Right lobe of liver (tissue), 6 donors: Measurements from ENCODE around the gene FHDC1. TPM values are rescaled to one million over a fixed set of nuclear protein-coding genes. Genes with fewer than 3 reads are reported as not detected.

ENCODE experiments used
- ATAC-seq, 4 donors: fragments of 200-7000 bp; cut with Tn5 transposase; one replicate each; pipeline ENCODE4 v1.9.1; 2020; ENCODE audit warnings: mild to moderate bottlenecking in 4 of 4, moderate library complexity in 4 of 4
- DNase-seq, 3 donors: peaks; one replicate each; pipeline ENCODE4 v3.0.0-alpha.2; 2020
- H3K27ac ChIP-seq, 3 donors: fragments of 200-600 bp; one replicate each; pipeline ENCODE4 v1.8.0; 2022
- H3K27me3 ChIP-seq, 2 donors: fragments of 200-600 bp; one replicate each; pipeline ENCODE4 v1.8.0; 2022
- H3K36me3 ChIP-seq, 4 donors: fragments of 200-600 bp; sonication (generic) in 1 of 4; one replicate each; pipeline versions ENCODE4 v1.5.1 to v1.8.0; 2017 to 2022; ENCODE audit warnings: control low read depth in 1 of 4
- H3K4me1 ChIP-seq, 4 donors: fragments of 200-600 bp; sonication (generic) in 1 of 4; one replicate each; pipeline versions ENCODE4 v1.5.1 to v1.8.0; 2017 to 2022; ENCODE audit warnings: control low read depth in 1 of 4
- H3K4me3 ChIP-seq, 3 donors: fragments of 200-600 bp; one replicate each; pipeline ENCODE4 v1.8.0; 2022
- H3K9me3 ChIP-seq, 4 donors: fragments of 200-600 bp; sonication (generic) in 1 of 4; one replicate each; pipeline versions ENCODE4 v1.5.1 to v1.8.0; 2017 to 2022; ENCODE audit warnings: control low read depth in 1 of 4
- CTCF ChIP-seq, 4 donors: fragments of 200-600 bp in 3 of 4; fragments of 450-650 bp in 1 of 4; IDR thresholded peaks; one replicate each; pipeline versions ENCODE4 v1.5.1 to v1.8.0; 2016 to 2022; ENCODE audit warnings: antibody characterized with exemption in 4 of 4, mild to moderate bottlenecking in 2 of 4
- POLR2A ChIP-seq: fragments of 450-650 bp; IDR thresholded peaks from one replicate; pipeline ENCODE4 v1.6.1; 2017; ENCODE audit warnings: antibody characterized with exemption, mild to moderate bottlenecking
- WGBS: methylation state at CpG from one replicate; pipeline ENCODE4 v1.1.6; 2018; ENCODE audit warnings: low coverage, low lambda C conversion rate; ENCODE audit not compliant: insufficient coverage; ENCODE audit errors: missing lambda C conversion rate; 5-methylcytosine and 5-hydroxymethylcytosine counted together
- intact Hi-C, 2 donors: fragments of 100-400 bp; cut with DNase I; formaldehyde crosslinking; loops; one replicate each; pipeline versions ENCODE4 v1.11.2 to v1.14.1; 2022
- total RNA-seq, 6 experiments: library from RNA; depleted of rRNA in 2 of 6; stranded (reverse); fragments of >200 nt in 2 of 6; fragmentation: NEBNext Ultra II Directional in 3 of 6; extraction: Animal tissue kit (Norgen Biotek cat#: 25700) in 3 of 6; gene quantifications; one replicate each; pipeline versions ENCODE4 v1.1.0 to v1.2.4, GENCODE V29; 2016 to 2023
- donor health status: DM: no; HTN: yes; CAD: no.
- donor health status: DM: no; HTN: no; CAD: no.
- donor health status: DM: no; HTN: no; CAD: no.
- donor health status: DM: no; HTN: yes; CAD: no.
- donor health status: DM: no; HTN: yes; CAD: no.

The FHDC1 gene
- total RNA-seq, 6 experiments from 2014 or later: 0.12 to 0.82 (median 0.15) TPM

- no peak for TF ChIP-seq CTCF (IDR thresholded peaks at IDR 0.05)
- TF ChIP-seq POLR2A: no peak
- Histone ChIP-seq H3K27me3 (no peaks in the 10 kb centered on the region), H3K9me3 (no peaks in the 10 kb centered on the region), H3K36me3 (no peaks in the 10 kb centered on the region), H3K4me1 (no peaks in the 10 kb centered on the region), H3K27ac (no peak overlapping the region), H3K4me3 (no peak overlapping the region)
- 85% methylated on average over 9 of the region's 11 CpGs for WGBS
- DNase-seq: no peak
- intact Hi-C loops: no loop called here
- ATAC-seq: no peak
Observed at GRCh38 chr4:152950402-152951274, 14.5 kb downstream of the FHDC1 start.

- TF ChIP-seq POLR2A (no peak), CTCF (IDR thresholded peaks at IDR 0.05) (no peak)
- WGBS: 73% methylated on average over 3 of the region's 3 CpGs
- Histone ChIP-seq H3K27ac (no peak overlapping the region), H3K9me3 (no peaks in the 10 kb centered on the region), H3K4me3 (no peak overlapping the region), H3K27me3 (no peaks in the 10 kb centered on the region), H3K4me1 (no peaks in the 10 kb centered on the region), H3K36me3 (no peaks in the 10 kb centered on the region)
- no peak for ATAC-seq
- intact Hi-C loops: no loop called here
- DNase-seq: no peak
Observed at GRCh38 chr4:152951348-152951747, 15.2 kb downstream of the FHDC1 start.

- Histone ChIP-seq H3K36me3 (no peaks in the 10 kb centered on the region), H3K4me1 (peaks cover 0 to 9% (median 2%) of the 10 kb centered on the region in 4 donors), H3K27ac (no peak overlapping the region), H3K9me3 (no peaks in the 10 kb centered on the region), H3K27me3 (no peaks in the 10 kb centered on the region), H3K4me3 (no peak overlapping the region)
- intact Hi-C loops: no loop called here
- TF ChIP-seq POLR2A (no peak), CTCF (IDR thresholded peaks at IDR 0.05) (no peak)
- ATAC-seq (no peak), DNase-seq (no peak)
- 65% methylated on average over 3 of the region's 3 CpGs for WGBS
Observed at GRCh38 chr4:152953514-152953913, 17.4 kb downstream of the FHDC1 start.

- Histone ChIP-seq H3K9me3 (no peaks in the 10 kb centered on the region), H3K27ac (no peak overlapping the region), H3K4me3 (no peak overlapping the region), H3K36me3 (no peaks in the 10 kb centered on the region), H3K4me1 (peaks cover 0 to 9% (median 2%) of the 10 kb centered on the region in 4 donors), H3K27me3 (no peaks in the 10 kb centered on the region)
- WGBS: 80% methylated on average over 1 of the region's 1 CpG
- ATAC-seq (no peak), DNase-seq (no peak)
- TF ChIP-seq POLR2A: no peak
- no peak for TF ChIP-seq CTCF (IDR thresholded peaks at IDR 0.05)
- intact Hi-C loops: no loop called here
Observed at GRCh38 chr4:152954741-152955140, 18.6 kb downstream of the FHDC1 start.
